ENCODE results near the gene RNF14. TPM values are rescaled to one million over a fixed set of nuclear protein-coding genes. Genes with fewer than 3 reads are reported as not detected.
A peak's percentile ranks its signal among the peaks of the same experiment; 100 is the strongest.

RNF14 gene
- total RNA-seq, 2 experiments from 2014 or later, result 35.7 to 38.0 TPM

- DNase-seq (peak; percentile 95), ATAC-seq (peak; percentile 88)
- H3K27me3 Mint-ChIP-seq, result no peaks in the 10 kb centered on the region
- POLR2A ChIA-PET, result interaction anchor here (0.5 to 2.4 kb wide), 5 partner anchors 9 to 1313 kb away, joined by 3 to 12 read pairs (median 5); partner anchors contain the start of genes IK and RNF14
- H3K27ac Mint-ChIP-seq, result peak overlapping the region; percentile 82
- intact Hi-C loops (cut with DNase I, micrococcal nuclease), result loop anchor here (1.0 to 10.0 kb wide), 8 partner anchors 36 to 296 kb away; no protein-coding TSS in a partner anchor
- no peaks in the 10 kb centered on the region for H3K36me3 Mint-ChIP-seq (ENCODE audit: low read depth)
- CTCF ChIA-PET, result interaction anchor here (0.6 to 6.1 kb wide), 78 partner anchors 9 to 1715 kb away, joined by 3 to 152 read pairs (median 4); partner anchors contain the start of genes ARAP3, DELE1, FCHSD1 and HDAC3
- peak overlapping the region; percentile 10 for H3K4me3 Mint-ChIP-seq
- H3K9me3 Mint-ChIP-seq (ENCODE audit: low read depth), result no peaks in the 10 kb centered on the region
- H3K4me1 Mint-ChIP-seq, result peaks cover 38% of the 10 kb centered on the region
These were observed 8.2 kb upstream of the RNF14 start for GRCh38 chr5:141960449-141961323.

GRCh38 chr5:141961466-141961865 is 7.4 kb upstream of the RNF14 start:
- intact Hi-C loops (cut with DNase I, micrococcal nuclease), result loop anchor here in 1 of 2 experiments (2.0 to 10.0 kb wide), 2 partner anchors 73 to 297 kb away; no protein-coding TSS in a partner anchor
- DNase-seq, result no peak
- Mint-ChIP-seq H3K36me3 (ENCODE audit: low read depth) (no peaks in the 10 kb centered on the region), H3K27me3 (no peaks in the 10 kb centered on the region), H3K4me3 (no peak overlapping the region), H3K4me1 (peaks cover 38% of the 10 kb centered on the region), H3K9me3 (ENCODE audit: low read depth) (no peaks in the 10 kb centered on the region), H3K27ac (peak overlapping the region; percentile 82)
- ChIA-PET CTCF (interaction anchor here (0.6 to 6.1 kb wide), 66 partner anchors 9 to 458 kb away, joined by 3 to 152 read pairs (median 4); partner anchors contain the start of genes ARAP3, DELE1, FCHSD1 and HDAC3), POLR2A (interaction anchor here (0.6 to 2.4 kb wide), 4 partner anchors 8 to 269 kb away, joined by 3 to 12 read pairs (median 6); partner anchors contain the start of gene RNF14)
- ATAC-seq, result no peak

- DNase-seq (no peak), ATAC-seq (no peak)
- CTCF ChIA-PET, result interaction anchor here (0.6 to 1.8 kb wide), 11 partner anchors 12 to 857 kb away, joined by 3 to 17 read pairs (median 3); partner anchors contain the start of gene DELE1
- Mint-ChIP-seq H3K9me3 (ENCODE audit: low read depth) (no peaks in the 10 kb centered on the region), H3K36me3 (ENCODE audit: low read depth) (no peaks in the 10 kb centered on the region), H3K4me3 (no peak overlapping the region), H3K27ac (no peak overlapping the region), H3K4me1 (peaks cover 30% of the 10 kb centered on the region), H3K27me3 (no peaks in the 10 kb centered on the region)
- POLR2A ChIA-PET, result interaction anchor here (0.5 kb wide), 1 partner anchor 128 kb away, joined by 4 read pairs; no protein-coding TSS in a partner anchor
- intact Hi-C loops (cut with DNase I, micrococcal nuclease), result loop anchor here in 1 of 2 experiments (10.0 kb wide), 1 partner anchor 299 kb away; no protein-coding TSS in a partner anchor
These were observed 5.2 kb upstream of the RNF14 start for GRCh38 chr5:141963701-141964100.

- POLR2A ChIA-PET, result no interaction called here
These were observed 3.8 kb upstream of the RNF14 start for GRCh38 chr5:141965071-141965470.

GRCh38 chr5:141966275-141966962 is 2.5 kb upstream of the RNF14 start:
- DNase-seq (no peak), ATAC-seq (no peak)
- Mint-ChIP-seq H3K27ac (no peak overlapping the region), H3K36me3 (ENCODE audit: low read depth) (peaks cover 6% of the 10 kb centered on the region), H3K4me3 (no peak overlapping the region), H3K27me3 (no peaks in the 10 kb centered on the region), H3K4me1 (peaks cover 20% of the 10 kb centered on the region), H3K9me3 (ENCODE audit: low read depth) (no peaks in the 10 kb centered on the region)
- POLR2A ChIA-PET, result no interaction called here
- CTCF ChIA-PET, result no interaction called here
- intact Hi-C loops (cut with DNase I, micrococcal nuclease), result loop anchor here (5.0 to 10.0 kb wide), 3 partner anchors 89 to 644 kb away; partner anchors contain the start of genes PCDH1 (in 1 of the 2) and TAF7 (in 1 of the 2)

More at GRCh38 chr5:141965071-141965470, 3.8 kb upstream of the RNF14 start:
- intact Hi-C loops (cut with DNase I, micrococcal nuclease), result loop anchor here (5.0 to 10.0 kb wide), 3 partner anchors 88 to 643 kb away; partner anchors contain the start of genes PCDH1 (in 1 of the 2) and TAF7 (in 1 of the 2)
- Mint-ChIP-seq H3K4me1 (peaks cover 22% of the 10 kb centered on the region), H3K27ac (no peak overlapping the region), H3K27me3 (no peaks in the 10 kb centered on the region), H3K36me3 (ENCODE audit: low read depth) (peaks cover 4% of the 10 kb centered on the region), H3K4me3 (no peak overlapping the region), H3K9me3 (ENCODE audit: low read depth) (no peaks in the 10 kb centered on the region)
- no peak for DNase-seq
- CTCF ChIA-PET, result interaction anchor here (1.7 to 1.8 kb wide), 2 partner anchors 10 to 42 kb away, joined by 5 to 8 read pairs; partner anchors contain the start of gene DELE1
- ATAC-seq, result no peak

GRCh38 chr5:141966963-141967333 is 2.0 kb upstream of the RNF14 start:
- Mint-ChIP-seq H3K4me3 (no peak overlapping the region), H3K9me3 (ENCODE audit: low read depth) (no peaks in the 10 kb centered on the region), H3K36me3 (ENCODE audit: low read depth) (peaks cover 8% of the 10 kb centered on the region), H3K4me1 (peaks cover 22% of the 10 kb centered on the region), H3K27me3 (no peaks in the 10 kb centered on the region), H3K27ac (no peak overlapping the region)
- intact Hi-C loops (cut with DNase I, micrococcal nuclease), result loop anchor here (5.0 to 10.0 kb wide), 3 partner anchors 90 to 645 kb away; partner anchors contain the start of genes PCDH1 (in 1 of the 2) and TAF7 (in 1 of the 2)
- ChIA-PET POLR2A (no interaction called here), CTCF (interaction anchor here (3.9 kb wide), 1 partner anchor 274 kb away, joined by 43 read pairs; no protein-coding TSS in a partner anchor)
- DNase-seq (no peak), ATAC-seq (no peak)

- DNase-seq (peak; percentile 19), ATAC-seq (peak; percentile 25)
- peaks cover 25% of the 10 kb centered on the region for H3K36me3 Mint-ChIP-seq (ENCODE audit: low read depth)
- CTCF ChIA-PET, result interaction anchor here (0.6 to 4.9 kb wide), 39 partner anchors 8 to 729 kb away, joined by 3 to 80 read pairs (median 5); partner anchors contain the start of genes DELE1, DIAPH1, GNPDA1 and PCDH1
- H3K9me3 Mint-ChIP-seq (ENCODE audit: low read depth), result no peaks in the 10 kb centered on the region
- no peaks in the 10 kb centered on the region for H3K27me3 Mint-ChIP-seq
- peak overlapping the region; percentile 97 for H3K4me3 Mint-ChIP-seq
- H3K4me1 Mint-ChIP-seq, result peaks cover 40% of the 10 kb centered on the region
- POLR2A ChIA-PET, result interaction anchor here (1.1 to 1.7 kb wide), 4 partner anchors 9 to 378 kb away, joined by 3 to 8 read pairs (median 8); partner anchors contain the start of gene DELE1
- intact Hi-C loops (cut with DNase I, micrococcal nuclease), result loop anchor here (1.0 to 10.0 kb wide), 11 partner anchors 37 to 648 kb away; partner anchors contain the start of genes DELE1 (in 2 of the 2), FCHSD1 (in 1 of the 2), PCDH1 (in 1 of the 2) and SPRY4 (in 1 of the 2)
- H3K27ac Mint-ChIP-seq, result peak overlapping the region; percentile 96
These were observed 1.2 kb downstream of the RNF14 start for GRCh38 chr5:141969783-141970771.

- ATAC-seq, result peak; percentile 10
- Mint-ChIP-seq H3K27me3 (no peaks in the 10 kb centered on the region), H3K4me1 (peaks cover 40% of the 10 kb centered on the region), H3K36me3 (ENCODE audit: low read depth) (peaks cover 41% of the 10 kb centered on the region), H3K27ac (peak overlapping the region; percentile 88), H3K4me3 (no peak overlapping the region), H3K9me3 (ENCODE audit: low read depth) (no peaks in the 10 kb centered on the region)
- intact Hi-C loops (cut with DNase I, micrococcal nuclease), result loop anchor here in 1 of 2 experiments (5.0 kb wide), 1 partner anchor 33 kb away; no protein-coding TSS in a partner anchor
- DNase-seq, result no peak
- CTCF ChIA-PET, result interaction anchor here (0.7 kb wide), 1 partner anchor 13 kb away, joined by 4 read pairs; no protein-coding TSS in a partner anchor
- POLR2A ChIA-PET, result no interaction called here
These were observed 5.1 kb downstream of the RNF14 start for GRCh38 chr5:141973871-141974595.

- no peak for ATAC-seq
- Mint-ChIP-seq H3K9me3 (ENCODE audit: low read depth) (no peaks in the 10 kb centered on the region), H3K4me3 (no peak overlapping the region), H3K36me3 (ENCODE audit: low read depth) (peaks cover 48% of the 10 kb centered on the region), H3K27ac (no peak overlapping the region), H3K4me1 (peaks cover 28% of the 10 kb centered on the region), H3K27me3 (no peaks in the 10 kb centered on the region)
- DNase-seq, result no peak
- CTCF ChIA-PET, result interaction anchor here (1.2 to 5.5 kb wide), 5 partner anchors 9 to 167 kb away, joined by 5 to 43 read pairs (median 7); no protein-coding TSS in a partner anchor
- intact Hi-C loops (cut with DNase I, micrococcal nuclease), result no loop called here
- POLR2A ChIA-PET, result interaction anchor here (0.5 kb wide), 1 partner anchor 163 kb away, joined by 6 read pairs; no protein-coding TSS in a partner anchor
These were observed 7.3 kb downstream of the RNF14 start for GRCh38 chr5:141976176-141976575.
